H1 (cell line): ENCODE results near the gene GNAO1. TPM values are rescaled to one million over a fixed set of nuclear protein-coding genes. Genes with fewer than 3 reads are reported as not detected.

Experiments used
- CTCF ChIA-PET: fragments of 300-600 bp; sonication (Branson Sonifier 250); formaldehyde crosslinking; loops from one replicate; lab custom pipeline; 2021; ENCODE audit not compliant: partially characterized antibody; lab: Charles Lee
- POLR2A ChIA-PET: fragments of 300-600 bp; sonication (Branson Sonifier 250); formaldehyde crosslinking; loops from one replicate; lab custom pipeline; 2021; ENCODE audit warnings: inconsistent platforms; ENCODE audit not compliant: partially characterized antibody; lab: Charles Lee
- DNase-seq, 2 experiments: peaks; one replicate each; pipeline versions ENCODE4 v3.0.0 to v3.0.0-alpha.2; 2010 to 2022; ENCODE audit warnings: low spot score in 2 of 2, low read depth in 1 of 2, mixed read lengths in 1 of 2
- FAIRE-seq: peaks from 2 replicates; lab custom pipeline; 2011; peaks lifted over from hg19 to GRCh38; lab: Jason Lieb, UNC
- H2AFZ ChIP-seq: 2 replicates; pipeline ENCODE4 v1.8.1; 2012; ENCODE audit warnings: low read length, inconsistent platforms
- H2AK5ac ChIP-seq: 2 replicates; pipeline ENCODE4 v1.6.1; 2013; ENCODE audit warnings: low read depth, low read length
- H2BK120ac ChIP-seq: replicated peaks from 2 replicates; pipeline ENCODE3; 2013; ENCODE audit warnings: low read depth, low read length, inconsistent platforms
- H2BK12ac ChIP-seq: 2 replicates; pipeline ENCODE4 v1.6.1; 2013; ENCODE audit warnings: low read depth, low read length
- H2BK15ac ChIP-seq: 2 replicates; pipeline ENCODE4 v1.6.1; 2013; ENCODE audit warnings: low read length
- H2BK20ac ChIP-seq: 2 replicates; pipeline ENCODE4 v1.6.1; 2013; ENCODE audit warnings: low read length
- H2BK5ac ChIP-seq: 2 replicates; pipeline ENCODE4 v1.6.1; 2013; ENCODE audit warnings: low read depth, low read length
- H3K14ac ChIP-seq: 2 replicates; pipeline ENCODE4 v1.6.1; 2013; ENCODE audit warnings: inconsistent platforms; ENCODE audit not compliant: insufficient read length
- H3K18ac ChIP-seq: 2 replicates; pipeline ENCODE4 v1.6.1; 2013; ENCODE audit warnings: low read length; ENCODE audit errors: extremely low read depth
- H3K23ac ChIP-seq: 2 replicates; pipeline ENCODE4 v1.6.1; 2013; ENCODE audit warnings: inconsistent platforms; ENCODE audit not compliant: insufficient read length
- H3K23me2 ChIP-seq: 2 replicates; pipeline ENCODE4 v1.6.1; 2013; ENCODE audit warnings: low read depth, low read length
- H3K27ac ChIP-seq: 2 replicates; pipeline ENCODE4 v1.6.1; 2011; ENCODE audit warnings: low read depth, low read length, inconsistent platforms
- H3K27me3 ChIP-seq, 4 experiments: replicated peaks in 1 of 4; 1 replicate in 1 of 4; 2 replicates in 3 of 4; pipeline versions ENCODE4 v1.6.1 to v1.8.1; 2011 to 2013; ENCODE audit warnings: low read length in 3 of 4, mild to moderate bottlenecking in 3 of 4, inconsistent platforms in 2 of 4, mixed read lengths in 2 of 4, moderate library complexity in 1 of 4; ENCODE audit not compliant: control insufficient read depth in 3 of 4, insufficient read depth in 3 of 4; ENCODE audit errors: extremely low read depth in 1 of 4
- H3K36me3 ChIP-seq, 4 experiments: 2 replicates each; pipeline versions ENCODE4 v1.6.1 to v1.8.1; 2011 to 2013; ENCODE audit warnings: mild to moderate bottlenecking in 4 of 4, low read length in 3 of 4, moderate library complexity in 2 of 4, control low read depth in 1 of 4, inconsistent platforms in 1 of 4; ENCODE audit not compliant: insufficient read depth in 4 of 4, control insufficient read depth in 2 of 4
- H3K4ac ChIP-seq: replicated peaks from 2 replicates; pipeline ENCODE3; 2013; ENCODE audit warnings: low read length, low read depth, mixed read lengths, inconsistent platforms; ENCODE audit not compliant: insufficient read length
- H3K4me1 ChIP-seq, 4 experiments: replicated peaks in 1 of 4; 1 replicate in 1 of 4; 2 replicates in 3 of 4; pipeline versions ENCODE4 v1.6.1 to v1.8.1; 2011 to 2013; ENCODE audit warnings: low read length in 3 of 4, inconsistent platforms in 2 of 4, mixed read lengths in 1 of 4; ENCODE audit not compliant: insufficient read depth in 4 of 4, control insufficient read depth in 3 of 4
- H3K4me2 ChIP-seq, 2 experiments: 2 replicates each; pipeline versions ENCODE4 v1.6.1 to v1.8.1; 2011 to 2013; ENCODE audit warnings: low read depth in 2 of 2, low read length in 2 of 2, control low read depth in 1 of 2, inconsistent platforms in 1 of 2, mild to moderate bottlenecking in 1 of 2; ENCODE audit not compliant: insufficient read depth in 1 of 2
- H3K4me3 ChIP-seq, 4 experiments: fragments of 200-600, 300-600 bp in 1 of 4; sonication (generic), shearing (Covaris generic), sonication (Bioruptor Twin) in 1 of 4; 2 replicates each; pipeline versions ENCODE4 v1.5.1 to v1.8.1; 2011 to 2016; ENCODE audit warnings: low read length in 4 of 4, low read depth in 3 of 4, control low read depth in 2 of 4, inconsistent platforms in 2 of 4, mild to moderate bottlenecking in 2 of 4, mixed read lengths in 1 of 4, moderate library complexity in 1 of 4; ENCODE audit not compliant: insufficient read depth in 2 of 4; ENCODE audit errors: extremely low read depth in 1 of 4
- H3K56ac ChIP-seq: replicated peaks from 2 replicates; pipeline ENCODE3; 2013; ENCODE audit warnings: low read depth, mild to moderate bottlenecking, mixed read lengths, low read length, inconsistent platforms; ENCODE audit not compliant: insufficient read length
- H3K79me1 ChIP-seq: 2 replicates; pipeline ENCODE4 v1.6.1; 2013; ENCODE audit warnings: low read depth, low read length, control low read depth
- H3K79me2 ChIP-seq, 2 experiments: 2 replicates each; pipeline versions ENCODE4 v1.6.1 to v1.8.1; 2012 to 2013; ENCODE audit warnings: low read length in 2 of 2, mild to moderate bottlenecking in 2 of 2, inconsistent platforms in 1 of 2; ENCODE audit not compliant: insufficient read depth in 2 of 2, control insufficient read depth in 1 of 2
- H3K9ac ChIP-seq, 4 experiments: replicated peaks in 1 of 4; 1 replicate in 1 of 4; 2 replicates in 3 of 4; pipeline versions ENCODE4 v1.6.1 to v1.8.1; 2011 to 2013; ENCODE audit warnings: low read depth in 3 of 4, low read length in 3 of 4, control low read depth in 2 of 4, mild to moderate bottlenecking in 2 of 4, moderate library complexity in 2 of 4, inconsistent platforms in 1 of 4; ENCODE audit errors: extremely low read depth in 1 of 4
- H3K9me3 ChIP-seq, 2 experiments: 2 replicates each; pipeline versions ENCODE4 v1.6.1 to v1.8.1; 2012 to 2013; ENCODE audit warnings: mild to moderate bottlenecking in 2 of 2, moderate library complexity in 2 of 2, control low read depth in 1 of 2, inconsistent platforms in 1 of 2, low read depth in 1 of 2, low read length in 1 of 2, mixed read lengths in 1 of 2; ENCODE audit not compliant: insufficient read depth in 2 of 2
- H4K20me1 ChIP-seq, 2 experiments: replicated peaks in 1 of 2; 2 replicates each; pipeline versions ENCODE3 to v1.8.1; 2011 to 2013; ENCODE audit warnings: inconsistent platforms in 2 of 2, low read length in 2 of 2, mild to moderate bottlenecking in 1 of 2; ENCODE audit not compliant: insufficient read depth in 2 of 2, control insufficient read depth in 1 of 2
- H4K5ac ChIP-seq: 2 replicates; pipeline ENCODE4 v1.6.1; 2013; ENCODE audit warnings: low read length, low read depth, mixed read lengths, inconsistent platforms; ENCODE audit not compliant: insufficient read length
- H4K8ac ChIP-seq: 2 replicates; pipeline ENCODE4 v1.8.0; 2013; ENCODE audit warnings: mild to moderate bottlenecking, moderate library complexity, low read length, inconsistent platforms; ENCODE audit not compliant: insufficient read depth; ENCODE audit errors: extremely low read depth
- H4K91ac ChIP-seq: replicated peaks from 2 replicates; pipeline ENCODE3; 2013; ENCODE audit warnings: low read length, mixed read lengths, inconsistent platforms; ENCODE audit not compliant: insufficient read length
- BCL11A ChIP-seq, 2 experiments: IDR thresholded peaks; one replicate each; pipeline ENCODE4 v1.6.1; 2011; ENCODE audit warnings: low read depth in 2 of 2, low read length in 2 of 2, mild to moderate bottlenecking in 2 of 2
- CEBPB ChIP-seq: IDR thresholded peaks from 2 replicates; pipeline ENCODE4 v1.6.1; 2012; ENCODE audit warnings: low read depth, low read length
- CHD2 ChIP-seq: IDR thresholded peaks from 2 replicates; pipeline ENCODE4 v1.6.1; 2012; ENCODE audit warnings: low read length, improper control_type of control experiment
- GABPA ChIP-seq: IDR thresholded peaks from 2 replicates; pipeline ENCODE4 v1.6.1; 2011; ENCODE audit warnings: mild to moderate bottlenecking, low read length, moderate library complexity, borderline replicate concordance; ENCODE audit not compliant: insufficient read depth
- KDM4A ChIP-seq: IDR thresholded peaks from one replicate; pipeline ENCODE4 v1.7.1; 2012; ENCODE audit warnings: low read depth, mild to moderate bottlenecking, moderate library complexity, low read length, inconsistent platforms; ENCODE audit not compliant: severe bottlenecking
- KDM5A ChIP-seq: fragments of 200-600 bp; IDR thresholded peaks from 2 replicates; pipeline ENCODE4 v1.7.1; 2012; ENCODE audit warnings: mild to moderate bottlenecking, low read length, inconsistent platforms, mixed read lengths
- MAFK ChIP-seq: IDR thresholded peaks from 2 replicates; pipeline ENCODE4 v1.6.1; 2012; ENCODE audit warnings: low read depth, mild to moderate bottlenecking, improper control_type of control experiment, low read length
- NANOG ChIP-seq: IDR thresholded peaks from 2 replicates; pipeline ENCODE4 v1.6.1; 2011; ENCODE audit warnings: low read length, low read depth, mild to moderate bottlenecking, inconsistent platforms; ENCODE audit not compliant: insufficient read depth, poor library complexity, severe bottlenecking
- NRF1 ChIP-seq: IDR thresholded peaks from 2 replicates; pipeline ENCODE4 v1.6.1; 2011; ENCODE audit warnings: mild to moderate bottlenecking, low read depth, low read length, improper control_type of control experiment
- POLR2A ChIP-seq, 2 experiments: IDR thresholded peaks; 1 replicate in 1 of 2; 2 replicates in 1 of 2; pipeline ENCODE4 v1.6.1; 2011; ENCODE audit warnings: low read depth in 2 of 2, low read length in 2 of 2, mild to moderate bottlenecking in 2 of 2; ENCODE audit errors: control extremely low read depth in 1 of 2
- POLR2AphosphoS5 ChIP-seq: IDR thresholded peaks from 2 replicates; pipeline ENCODE4 v1.6.1; 2011; ENCODE audit warnings: low read depth, low read length
- WGBS, 2 experiments: shearing (Covaris generic) in 1 of 2; methylation state at CpG; one replicate each; pipeline versions ENCODE4 v1.1.6 to v1.1.7; 2013 to 2015; ENCODE audit warnings: low lambda C conversion rate in 2 of 2, mixed read lengths in 2 of 2, inconsistent platforms in 1 of 2, low coverage in 1 of 2, missing lambda C conversion rate in 1 of 2; ENCODE audit not compliant: insufficient replicate concordance in 2 of 2, insufficient coverage in 1 of 2, insufficient read length in 1 of 2; ENCODE audit errors: extremely low coverage in 1 of 2, missing lambda C conversion rate in 1 of 2; 5-methylcytosine and 5-hydroxymethylcytosine counted together
- polyA plus RNA-seq, 7 experiments: library from polyadenylated mRNA; depleted of rRNA in 3 of 7; stranded (reverse) in 5 of 7; unstranded in 2 of 7; fragments of >200 nt in 5 of 7; fragments of 200-250 nt in 2 of 7; gene quantifications; 1 replicate in 5 of 7; 2 replicates in 1 of 7; 4 replicates in 1 of 7; pipeline versions ENCODE4 v1.2.1 to v1.2.3, GENCODE V29; 2011 to 2013; ENCODE audit warnings: missing spikeins in 2 of 7, mixed read lengths in 2 of 7
- total RNA-seq: library from RNA; stranded (reverse); fragmentation: NEBNext Ultra II Directional; extraction: Animal tissue kit (Norgen Biotek cat#: 25700); gene quantifications from 2 replicates; pipeline ENCODE4 v1.2.1, GENCODE V29; 2021
- TF ChIP-seq, protein P1 (sequence below): IDR thresholded peaks from 2 replicates; pipeline ENCODE4 v1.6.1; 2011; ENCODE audit warnings: low read length, improper control_type of control experiment

Gene GNAO1
- total and polyA plus RNA-seq, 2 of the 8 experiments (the other 6 are each of a cell fraction or from before 2014, with no cell fraction given): 6.7 to 34.4 TPM

DNA sequence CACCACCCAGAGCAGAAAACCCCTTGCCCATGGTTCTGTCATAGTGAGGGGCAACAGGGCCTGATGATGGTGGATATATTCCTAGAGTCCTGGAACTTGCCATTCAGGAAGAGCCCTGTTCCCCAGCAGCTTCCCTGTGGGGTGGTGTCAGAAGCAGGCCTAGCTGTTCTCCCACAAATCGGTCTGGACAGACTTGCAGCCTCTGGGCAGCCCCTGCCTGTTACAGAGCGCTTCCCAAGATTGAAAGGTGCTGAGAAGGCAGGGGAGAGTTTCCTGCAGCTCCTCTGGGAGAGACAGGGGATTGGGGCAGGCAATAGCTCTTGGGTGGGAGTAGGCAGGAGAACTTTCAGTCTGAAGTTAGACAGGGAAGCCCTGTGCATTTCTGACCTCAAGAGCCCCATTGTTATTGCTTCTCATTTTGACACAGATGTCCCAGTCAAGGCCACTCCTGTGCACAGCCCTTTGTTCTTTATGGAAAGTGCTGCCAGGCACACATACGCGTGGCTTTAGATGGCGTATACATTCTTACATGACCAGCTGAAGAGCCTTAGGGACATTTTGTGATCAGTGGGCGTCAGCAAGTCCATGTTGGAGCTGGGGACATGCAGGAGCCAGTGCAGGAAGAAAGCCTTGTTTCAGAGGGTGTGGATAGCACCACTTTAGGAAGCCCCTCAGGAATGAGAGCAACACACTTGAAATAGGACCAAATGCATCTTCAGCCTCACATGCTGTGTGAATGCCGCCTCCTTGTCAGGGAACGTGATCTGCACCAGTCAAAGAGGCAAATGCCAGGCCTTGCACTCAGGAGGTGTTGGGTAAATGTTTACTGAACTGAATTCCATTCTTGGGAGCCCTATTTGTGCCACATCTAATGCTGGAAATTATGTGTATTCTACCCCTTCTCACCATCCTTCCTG lies 67.5 kb downstream of the GNAO1 start:
- CTCF ChIA-PET: interaction anchor here (1.0 to 2.1 kb wide), 5 partner anchors 8 to 71 kb away, joined by 3 to 8 read pairs (median 4); no protein-coding TSS in a partner anchor
- no peaks in the 10 kb centered on the region for H3K9me3 ChIP-seq
- TF ChIP-seq NRF1 (no peak), CEBPB (no peak), CHD2 (no peak), KDM4A (no peak), NANOG (no peak), BCL11A (IDR thresholded peaks at IDR 0.05; ENCODE audit: low read depth in 2 of 2, low read length in 2 of 2) (no peak), MAFK (no peak), GABPA (no peak), KDM5A (no peak), POLR2A (IDR thresholded peaks at IDR 0.05; ENCODE audit: control extremely low read depth in 1 of 2, low read depth in 2 of 2, low read length in 2 of 2) (no peak), POLR2AphosphoS5 (no peak)
- TF ChIP-seq, protein P1, sequence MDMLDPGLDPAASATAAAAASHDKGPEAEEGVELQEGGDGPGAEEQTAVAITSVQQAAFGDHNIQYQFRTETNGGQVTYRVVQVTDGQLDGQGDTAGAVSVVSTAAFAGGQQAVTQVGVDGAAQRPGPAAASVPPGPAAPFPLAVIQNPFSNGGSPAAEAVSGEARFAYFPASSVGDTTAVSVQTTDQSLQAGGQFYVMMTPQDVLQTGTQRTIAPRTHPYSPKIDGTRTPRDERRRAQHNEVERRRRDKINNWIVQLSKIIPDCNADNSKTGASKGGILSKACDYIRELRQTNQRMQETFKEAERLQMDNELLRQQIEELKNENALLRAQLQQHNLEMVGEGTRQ: no peak

More for the DNA sequence above, 67.5 kb downstream of the GNAO1 start:
- H3K27ac ChIP-seq: no peak overlapping the region
- H2BK12ac ChIP-seq: no peak overlapping the region
- no peaks in the 10 kb centered on the region for H3K79me1 ChIP-seq
- no peak overlapping the region for H3K56ac ChIP-seq
- WGBS, 2 experiments: 94% methylated on average over 8 of the region's 8 CpGs; no CpG with 5 or more reads in 1 of the 2 experiments
- H2BK15ac ChIP-seq: peak overlapping the region; percentile 77; the same call in 1 of the 2 replicates
- no peak overlapping the region for H2AK5ac ChIP-seq
- no peak for FAIRE-seq
- H2BK5ac ChIP-seq: no peak overlapping the region
- H3K14ac ChIP-seq: no peak overlapping the region
- H3K23me2 ChIP-seq: no peaks in the 10 kb centered on the region
- no peaks in the 10 kb centered on the region for H3K79me2 ChIP-seq
- no peak overlapping the region for H3K4me3 ChIP-seq
- H3K4ac ChIP-seq: no peak overlapping the region
- DNase-seq: no peak
- no peak overlapping the region for H3K18ac ChIP-seq
- H2AFZ ChIP-seq: no peak overlapping the region
- no peak overlapping the region for H3K4me2 ChIP-seq
- H4K20me1 ChIP-seq: peaks cover 0 to 2% of the 10 kb centered on the region in 2 experiments
- H4K5ac ChIP-seq: no peak overlapping the region
- H2BK120ac ChIP-seq: no peak overlapping the region
- no peak overlapping the region for H3K9ac ChIP-seq
- H3K4me1 ChIP-seq: no peaks in the 10 kb centered on the region
- H3K27me3 ChIP-seq: no peaks in the 10 kb centered on the region
- POLR2A ChIA-PET: no interaction called here
- H2BK20ac ChIP-seq: no peak overlapping the region
- peak overlapping the region; percentile 6; the same call in 1 of the 2 replicates for H4K8ac ChIP-seq
- no peaks in the 10 kb centered on the region for H3K36me3 ChIP-seq
- no peak overlapping the region for H3K23ac ChIP-seq
- H4K91ac ChIP-seq: no peak overlapping the region
